ENCODE data around the gene ZC3HAV1. TPM values are rescaled to one million over a fixed set of nuclear protein-coding genes. Genes with fewer than 3 reads are reported as not detected.

Gene ZC3HAV1
- total RNA-seq, 1 donor from 2014 or later, result 42.7 TPM

- H3K9me3 Mint-ChIP-seq (ENCODE audit: unreplicated experiment), result no peaks in the 10 kb centered on the region
- no peak for DNase-seq (ENCODE audit: extremely low spot score, unreplicated experiment)
Observed at GRCh38 chr7:139114018-139114417, 4.5 kb upstream of the ZC3HAV1 start.

DNA sequence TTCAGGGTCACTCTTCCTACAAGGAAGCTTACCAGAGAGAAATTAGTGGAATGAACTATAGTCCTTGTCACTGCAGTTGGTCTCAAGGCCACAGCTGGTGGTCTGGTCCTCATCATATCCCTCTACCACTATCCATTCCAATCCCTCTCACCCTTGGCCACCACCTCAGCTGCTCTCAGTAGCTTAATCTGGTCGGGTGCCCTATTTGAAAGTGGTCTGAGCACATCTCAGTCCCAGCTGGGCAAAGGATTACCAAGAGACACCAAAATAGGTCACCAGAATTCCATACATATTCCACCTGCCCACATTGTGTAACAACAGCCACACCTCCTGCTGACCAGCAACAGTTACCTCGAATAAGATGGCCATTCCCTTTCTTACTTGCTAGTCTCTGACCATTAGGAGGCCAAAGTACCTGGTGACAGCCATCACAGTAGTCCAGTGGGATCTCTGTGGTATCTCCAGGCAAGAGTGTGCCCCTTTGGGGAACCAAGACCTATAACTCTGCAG lies 3.3 kb upstream of the ZC3HAV1 start:
- no peak for TF ChIP-seq CTCF (IDR thresholded peaks at IDR 0.05)
- no peaks in the 10 kb centered on the region for H3K27me3 Mint-ChIP-seq (ENCODE audit: unreplicated experiment)
- no peak for DNase-seq (ENCODE audit: extremely low spot score, unreplicated experiment)
- H3K27ac Mint-ChIP-seq (ENCODE audit: unreplicated experiment), result no peak overlapping the region
- H3K4me1 Mint-ChIP-seq (ENCODE audit: unreplicated experiment), result peaks cover 12% of the 10 kb centered on the region
- H3K4me3 Mint-ChIP-seq (ENCODE audit: unreplicated experiment), result no peak overlapping the region
- no peaks in the 10 kb centered on the region for H3K36me3 Mint-ChIP-seq (ENCODE audit: unreplicated experiment)
- no peaks in the 10 kb centered on the region for H3K9me3 Mint-ChIP-seq (ENCODE audit: unreplicated experiment)

More at GRCh38 chr7:139114018-139114417, 4.5 kb upstream of the ZC3HAV1 start:
- H3K27ac Mint-ChIP-seq (ENCODE audit: unreplicated experiment), result no peak overlapping the region
- TF ChIP-seq CTCF (IDR thresholded peaks at IDR 0.05), result no peak
- H3K4me1 Mint-ChIP-seq (ENCODE audit: unreplicated experiment), result peaks cover 14% of the 10 kb centered on the region
- H3K27me3 Mint-ChIP-seq (ENCODE audit: unreplicated experiment), result no peaks in the 10 kb centered on the region
- no peak overlapping the region for H3K4me3 Mint-ChIP-seq (ENCODE audit: unreplicated experiment)
- H3K36me3 Mint-ChIP-seq (ENCODE audit: unreplicated experiment), result no peaks in the 10 kb centered on the region

DNA sequence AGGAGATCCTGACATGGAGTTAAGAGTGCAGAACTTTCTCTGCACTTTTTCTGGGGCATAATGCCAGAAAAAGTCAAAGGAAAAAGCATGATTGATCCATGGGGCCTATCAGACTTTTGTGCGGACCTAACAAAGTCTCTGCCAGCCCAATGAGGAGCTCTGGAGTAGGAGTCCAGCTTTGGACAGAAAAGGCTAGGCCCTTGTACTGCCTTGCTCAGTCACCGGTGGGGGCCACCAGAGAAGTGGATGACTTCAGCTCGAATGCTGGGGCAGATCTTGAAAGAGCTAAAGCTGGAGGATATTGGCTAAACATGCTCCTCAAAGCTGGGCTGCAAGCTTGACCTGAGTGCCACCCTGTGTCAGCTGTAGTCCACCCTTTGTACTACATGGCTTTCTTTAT lies 2.8 kb upstream of the ZC3HAV1 start:
- Mint-ChIP-seq H3K4me3 (ENCODE audit: unreplicated experiment) (no peak overlapping the region), H3K36me3 (ENCODE audit: unreplicated experiment) (no peaks in the 10 kb centered on the region), H3K9me3 (ENCODE audit: unreplicated experiment) (no peaks in the 10 kb centered on the region), H3K27ac (ENCODE audit: unreplicated experiment) (peak overlapping the region; percentile 34), H3K27me3 (ENCODE audit: unreplicated experiment) (no peaks in the 10 kb centered on the region), H3K4me1 (ENCODE audit: unreplicated experiment) (peaks cover 17% of the 10 kb centered on the region)
- no peak for TF ChIP-seq CTCF (IDR thresholded peaks at IDR 0.05)
- DNase-seq (ENCODE audit: extremely low spot score, unreplicated experiment), result no peak

DNA sequence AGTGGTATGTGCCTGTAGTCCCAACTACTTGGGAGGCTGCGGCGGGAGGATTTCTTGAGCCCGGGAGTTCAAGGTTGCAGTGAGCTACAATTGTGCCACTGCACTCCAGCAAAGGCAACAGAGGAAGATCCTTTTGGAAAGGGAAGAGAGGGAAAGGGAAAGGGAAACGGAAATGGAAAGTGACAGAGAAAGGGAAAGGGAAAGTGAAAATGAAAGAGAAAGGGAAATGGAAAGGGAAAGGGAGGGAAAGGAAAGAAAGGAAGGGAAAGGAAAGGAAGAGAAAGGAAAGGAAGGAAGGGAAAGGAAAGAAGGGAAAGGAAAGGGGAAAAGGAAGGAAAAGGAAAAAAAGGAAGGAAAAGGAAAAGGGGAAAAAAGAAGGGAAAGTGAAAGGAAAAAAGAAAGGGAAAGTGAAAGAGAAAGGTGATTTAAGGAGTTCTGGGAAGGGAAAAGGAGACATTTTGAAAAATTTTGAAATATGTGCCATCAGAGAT lies 2.3 kb upstream of the ZC3HAV1 start:
- Mint-ChIP-seq H3K36me3 (ENCODE audit: unreplicated experiment) (no peaks in the 10 kb centered on the region), H3K4me3 (ENCODE audit: unreplicated experiment) (peak overlapping the region; percentile 22), H3K9me3 (ENCODE audit: unreplicated experiment) (no peaks in the 10 kb centered on the region), H3K27me3 (ENCODE audit: unreplicated experiment) (no peaks in the 10 kb centered on the region), H3K4me1 (ENCODE audit: unreplicated experiment) (peaks cover 22% of the 10 kb centered on the region), H3K27ac (ENCODE audit: unreplicated experiment) (peak overlapping the region; percentile 34)
- no peak for DNase-seq (ENCODE audit: extremely low spot score, unreplicated experiment)
- no peak for TF ChIP-seq CTCF (IDR thresholded peaks at IDR 0.05)

DNA sequence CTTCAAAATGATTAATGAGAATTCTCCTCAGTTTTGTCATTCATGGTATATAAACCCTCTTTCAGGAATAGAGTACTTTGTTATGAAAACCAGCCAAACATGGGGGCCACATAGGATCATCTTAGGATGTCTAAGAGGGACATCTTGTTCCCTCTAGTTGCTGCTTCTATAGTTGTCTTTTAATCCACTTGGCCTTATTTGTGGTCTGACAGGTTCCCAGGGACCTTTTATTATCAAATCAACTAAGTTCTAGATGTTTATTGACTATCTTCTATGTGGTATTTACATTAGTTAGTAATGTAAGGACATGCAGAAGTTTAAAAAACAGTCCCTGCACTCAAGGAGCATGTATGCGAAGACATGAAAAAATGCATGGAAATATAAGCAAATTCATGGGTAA lies 1.6 kb upstream of the ZC3HAV1 start:
- DNase-seq (ENCODE audit: extremely low spot score, unreplicated experiment), result no peak
- TF ChIP-seq CTCF (IDR thresholded peaks at IDR 0.05), result no peak
- no peak overlapping the region for H3K4me3 Mint-ChIP-seq (ENCODE audit: unreplicated experiment)
- no peak overlapping the region for H3K27ac Mint-ChIP-seq (ENCODE audit: unreplicated experiment)
- H3K27me3 Mint-ChIP-seq (ENCODE audit: unreplicated experiment), result no peaks in the 10 kb centered on the region
- no peaks in the 10 kb centered on the region for H3K9me3 Mint-ChIP-seq (ENCODE audit: unreplicated experiment)
- no peaks in the 10 kb centered on the region for H3K36me3 Mint-ChIP-seq (ENCODE audit: unreplicated experiment)
- H3K4me1 Mint-ChIP-seq (ENCODE audit: unreplicated experiment), result peaks cover 27% of the 10 kb centered on the region

All from osteocyte (in vitro differentiated cells).